Measurements from ENCODE around the gene EYS.
A peak's percentile ranks its signal among the peaks of the same experiment; 100 is the strongest.
"Not testable (repeated sequence)": the region's sequence is repeated elsewhere in the genome, so short reads cannot be mapped to it uniquely, and the experiment has no call there.

Gene EYS

DNA sequence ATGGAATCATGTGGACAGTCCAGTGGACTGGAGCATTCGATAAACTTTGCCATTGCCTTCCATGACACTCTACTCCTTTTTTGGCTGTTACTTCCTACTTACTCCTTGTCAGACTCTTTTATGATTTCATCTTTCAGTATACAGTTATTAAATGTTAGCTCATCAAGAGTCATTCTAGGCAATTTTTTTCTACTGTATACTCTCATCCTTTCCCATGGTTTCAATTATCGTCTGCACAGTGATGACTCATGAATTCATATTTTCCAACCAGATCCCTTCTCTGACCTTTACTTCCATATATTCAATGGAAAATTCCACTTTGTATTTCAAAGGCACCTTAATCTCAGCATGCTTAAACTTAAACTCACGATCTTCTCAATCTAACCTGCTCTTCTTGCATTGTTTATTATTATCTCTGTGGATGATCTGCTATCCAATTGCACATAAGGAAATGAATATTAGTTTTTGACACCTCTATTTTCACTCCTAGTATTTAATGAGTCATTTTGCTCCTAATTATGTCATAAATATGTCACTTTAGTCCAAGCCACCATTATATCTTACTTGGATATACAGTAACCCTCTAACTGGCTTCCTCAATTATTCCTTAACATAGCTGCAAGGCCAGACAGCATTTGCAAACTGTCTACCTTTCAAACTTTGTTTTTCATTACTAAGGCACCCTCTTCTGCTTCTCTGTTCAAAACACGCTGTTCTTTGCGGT, 1643.9 kb downstream of the EYS start:
- no peak for DNase-seq

DNA sequence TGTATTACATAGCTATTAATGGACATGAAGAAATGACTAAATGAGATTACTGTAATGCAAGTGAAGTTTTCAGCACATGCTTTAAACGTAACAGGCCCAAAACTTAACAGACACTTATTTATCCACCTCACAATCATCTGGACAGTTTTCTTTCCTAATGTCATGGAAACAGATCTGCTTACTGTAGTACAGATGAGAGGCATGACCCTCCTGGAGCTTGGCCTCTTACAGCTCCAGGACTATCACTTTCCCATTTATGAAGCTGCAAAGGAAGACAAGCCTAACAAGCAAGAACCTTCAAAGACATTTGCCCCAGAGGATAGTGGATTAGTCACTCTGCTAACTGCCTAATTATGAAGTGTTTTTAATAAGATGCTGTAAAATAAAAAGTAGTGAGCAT, 1652.2 kb downstream of the EYS start:
- no peak for DNase-seq

DNA sequence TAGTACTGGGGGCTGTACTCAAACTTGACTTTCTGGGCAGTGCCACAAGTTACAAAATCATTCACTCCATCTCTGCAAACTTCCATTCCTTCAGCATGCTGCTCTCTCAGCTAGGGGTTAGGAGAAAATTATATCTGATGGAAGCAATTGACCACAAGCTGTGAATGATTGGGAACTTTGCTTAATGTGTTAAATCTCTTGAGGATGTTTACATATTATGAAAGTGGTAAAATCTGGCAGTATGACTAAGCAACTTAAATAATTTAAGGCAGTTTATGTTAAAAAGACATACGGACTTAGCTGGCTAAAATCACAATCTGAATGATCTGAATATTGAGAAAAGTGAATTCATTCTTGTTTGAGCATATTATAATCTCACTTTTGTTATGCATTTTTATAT, 1656.4 kb downstream of the EYS start:
- no peak for DNase-seq

DNA sequence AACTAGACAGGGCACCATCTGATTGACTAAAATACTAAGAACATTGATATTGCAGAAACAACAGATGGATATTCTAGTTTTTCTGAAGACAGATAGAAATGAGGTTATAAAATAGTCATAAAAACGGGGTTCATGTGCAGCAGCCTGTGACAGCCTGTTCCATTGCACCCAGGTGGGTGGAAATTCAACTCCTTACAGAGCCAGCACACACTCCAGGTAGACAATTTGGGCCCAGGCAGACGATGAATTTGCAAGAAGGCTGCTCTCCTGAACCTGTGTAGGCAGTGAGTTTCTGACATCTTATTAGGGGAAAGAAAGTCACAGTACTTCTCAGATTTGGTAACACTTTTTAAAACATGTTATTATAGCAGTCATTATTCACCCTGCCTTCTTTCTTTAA, 1657.3 kb downstream of the EYS start:
- peak in 1 of 58 donors; percentile 20 for DNase-seq

DNA sequence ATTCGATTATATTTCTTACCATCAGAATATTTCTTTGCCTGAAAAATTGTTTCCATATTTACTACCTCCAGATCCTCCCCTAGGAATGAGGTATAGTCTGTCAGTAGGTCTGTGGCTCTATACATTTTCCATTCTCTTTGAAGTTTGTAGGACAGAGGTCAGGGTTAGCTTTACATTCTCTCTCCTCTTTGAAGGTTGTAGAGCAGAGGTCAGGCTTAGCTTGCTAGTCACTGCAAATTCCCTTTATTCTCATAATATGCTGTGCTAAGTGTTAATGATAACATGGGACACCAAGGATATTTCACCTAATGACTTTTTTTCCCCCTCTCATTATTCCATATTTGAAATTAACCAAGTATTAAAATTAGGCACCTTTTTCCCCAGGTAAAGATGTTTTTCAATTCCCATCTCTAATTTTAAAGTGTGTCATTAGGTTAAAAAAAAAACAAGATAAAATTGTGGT, 1660.2 kb downstream of the EYS start:
- no peak for DNase-seq

DNA sequence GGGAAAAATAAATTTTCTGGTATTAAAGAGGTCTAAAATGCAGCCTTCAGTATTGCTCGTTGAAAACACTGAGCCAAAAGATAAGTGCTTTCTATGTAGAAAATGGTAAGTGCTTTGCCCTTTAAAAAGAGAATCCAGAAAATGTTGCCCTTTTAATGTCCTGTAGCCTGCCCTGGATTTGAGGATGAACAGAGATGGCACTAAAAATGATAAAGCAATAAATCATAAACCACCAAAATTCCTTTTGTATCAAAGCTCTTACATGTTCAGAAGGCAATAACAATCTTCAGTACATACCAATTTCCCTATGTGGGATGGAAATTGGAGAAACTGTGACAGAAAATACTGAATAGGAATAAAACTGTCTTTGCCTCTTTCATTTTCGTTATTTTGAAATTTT, 1665.7 kb downstream of the EYS start:
- no peak for DNase-seq

DNA sequence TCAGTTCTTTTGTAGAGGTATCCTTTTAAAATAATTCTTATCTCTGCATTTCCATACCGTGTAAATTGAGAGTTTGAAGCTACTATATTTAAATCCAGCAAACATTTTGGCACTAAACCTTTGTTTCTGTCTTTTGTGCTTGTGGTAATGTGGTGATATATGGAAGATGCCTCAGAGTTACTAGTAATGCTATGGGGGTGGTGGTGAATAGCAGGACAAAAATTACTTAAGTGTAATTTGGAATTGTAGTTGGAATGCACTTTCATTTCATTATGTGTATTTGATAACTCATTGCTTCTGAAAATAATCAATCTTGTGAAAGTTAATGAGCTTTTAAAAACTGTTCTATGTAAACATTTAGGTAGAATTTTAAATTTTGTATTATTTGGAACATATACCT, 1666.9 kb downstream of the EYS start:
- DNase-seq = no peak

DNA sequence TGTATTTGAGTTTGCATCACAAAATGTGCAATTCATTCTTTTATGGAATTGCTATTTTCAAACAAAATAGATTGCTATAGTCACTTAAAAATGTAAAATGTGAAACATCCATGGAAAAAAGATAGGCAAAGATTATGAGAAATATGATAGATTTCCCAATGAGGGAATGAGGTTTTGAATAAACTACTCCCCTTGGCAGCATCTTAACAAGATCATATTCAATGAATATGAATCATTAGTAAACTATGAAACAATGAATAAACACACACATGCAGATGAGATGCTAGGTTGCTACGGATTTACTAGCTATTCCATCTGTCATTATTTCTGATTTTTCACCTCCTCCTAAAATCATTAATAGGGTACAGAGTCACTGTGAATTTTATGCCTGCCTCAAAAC, 1669.6 kb downstream of the EYS start:
- DNase-seq = no peak

DNA sequence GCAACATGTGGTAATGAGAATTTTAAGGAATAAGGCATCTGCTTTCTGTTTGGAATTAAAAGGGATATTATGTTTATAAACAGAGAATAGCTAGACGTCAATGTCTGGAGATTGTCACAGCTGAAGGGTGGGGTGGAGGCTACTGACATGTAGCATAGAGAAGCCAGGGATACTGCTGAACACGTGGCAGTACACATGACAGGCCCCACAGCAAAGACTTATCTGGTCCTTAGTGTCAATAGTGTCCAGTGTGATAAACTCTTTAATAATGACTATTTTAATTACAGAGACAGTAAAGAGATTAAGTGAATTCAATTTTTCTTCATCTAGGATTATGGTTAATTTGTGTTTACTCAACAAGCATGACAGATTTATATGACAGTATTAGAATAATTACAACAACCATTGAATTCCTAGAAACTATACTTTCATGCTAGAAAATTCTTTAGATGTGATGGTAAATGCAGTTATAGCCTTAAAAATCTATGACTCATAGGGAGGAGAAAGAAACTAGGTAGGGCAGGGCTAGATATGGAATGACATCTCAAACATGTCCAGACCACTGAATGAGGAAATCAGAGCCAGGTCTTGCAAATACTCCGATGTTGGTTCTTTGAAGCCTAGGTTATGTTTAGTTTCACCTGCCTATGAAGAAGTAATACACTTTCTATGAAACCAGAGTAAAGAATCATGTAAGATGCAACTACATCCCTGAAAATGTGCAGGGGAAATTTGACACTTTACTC, 1671.9 kb downstream of the EYS start:
- no peak for DNase-seq

DNA sequence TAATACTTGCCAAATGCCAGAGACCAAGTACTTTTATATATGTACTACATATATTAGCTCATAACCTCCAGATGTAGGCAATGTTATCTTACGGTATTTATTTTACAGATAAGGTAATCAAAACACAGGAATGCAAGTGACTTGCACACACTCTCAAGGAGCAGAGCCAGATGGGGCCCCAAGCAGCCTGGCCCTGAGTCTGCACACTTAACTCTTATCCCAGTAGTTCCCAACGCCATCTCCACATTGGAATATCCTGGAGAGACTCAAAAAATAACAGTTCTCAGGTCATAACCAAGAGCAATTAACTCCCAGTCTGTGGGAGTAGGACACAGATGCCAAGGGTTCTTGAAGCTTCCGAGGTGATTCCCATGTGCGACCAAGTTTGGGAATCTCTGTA, 1672.7 kb downstream of the EYS start:
- no peak for DNase-seq

DNA sequence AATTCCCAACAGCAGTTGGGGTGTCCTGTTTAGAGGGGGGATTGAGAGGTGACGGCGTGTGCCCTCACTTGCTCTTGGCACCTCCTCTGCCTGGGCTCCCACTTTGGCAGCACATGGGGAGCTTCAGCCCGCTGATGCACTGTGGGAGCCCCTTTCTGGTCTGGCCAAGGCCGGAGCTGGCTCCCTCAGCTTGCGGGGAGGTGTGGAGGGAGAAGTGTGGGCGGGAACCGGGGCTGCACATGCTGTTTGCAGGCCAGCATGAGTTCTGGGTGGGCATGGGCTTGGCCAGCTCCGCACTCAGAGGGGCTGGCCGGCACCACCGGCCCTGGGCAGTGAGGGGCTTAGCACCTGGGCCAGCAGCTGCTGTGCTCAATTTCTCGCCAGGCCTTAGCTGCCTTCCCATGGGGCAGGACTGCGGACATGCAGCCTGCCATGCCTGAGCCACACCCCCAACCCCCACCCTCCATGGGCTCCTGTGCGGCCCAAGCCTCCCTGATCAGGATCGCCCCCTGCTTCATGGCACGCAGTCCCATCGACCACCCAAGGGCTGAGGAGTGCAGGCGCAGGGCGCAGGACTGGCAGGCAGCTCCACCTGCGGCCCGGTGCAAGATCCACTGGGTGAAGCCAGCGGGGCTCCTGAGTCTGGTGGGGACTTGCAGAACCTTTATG, 1675.9 kb downstream of the EYS start:
- DNase-seq = not testable (repeated sequence)

DNA sequence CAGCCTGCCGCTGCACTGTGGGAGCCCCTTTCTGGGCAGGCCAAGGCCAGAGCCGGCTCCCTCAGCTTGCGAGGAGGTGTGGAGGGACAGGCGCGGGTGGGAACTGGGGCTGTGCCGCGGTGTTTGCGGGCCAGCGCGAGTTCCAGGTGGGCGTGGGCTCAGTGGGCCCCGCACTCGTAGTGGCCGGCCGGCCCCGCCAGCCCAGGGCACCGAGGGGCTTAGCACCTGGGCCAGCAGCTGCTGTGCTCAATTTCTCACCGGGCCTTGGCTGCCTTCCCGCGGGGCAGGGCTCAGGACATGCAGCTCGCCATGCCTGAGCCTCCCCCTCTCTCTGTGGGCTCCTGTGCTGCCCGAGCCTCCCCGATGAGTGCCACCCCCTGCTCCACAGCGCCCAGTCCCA, 1683.3 kb downstream of the EYS start:
- DNase-seq = no peak

DNA sequence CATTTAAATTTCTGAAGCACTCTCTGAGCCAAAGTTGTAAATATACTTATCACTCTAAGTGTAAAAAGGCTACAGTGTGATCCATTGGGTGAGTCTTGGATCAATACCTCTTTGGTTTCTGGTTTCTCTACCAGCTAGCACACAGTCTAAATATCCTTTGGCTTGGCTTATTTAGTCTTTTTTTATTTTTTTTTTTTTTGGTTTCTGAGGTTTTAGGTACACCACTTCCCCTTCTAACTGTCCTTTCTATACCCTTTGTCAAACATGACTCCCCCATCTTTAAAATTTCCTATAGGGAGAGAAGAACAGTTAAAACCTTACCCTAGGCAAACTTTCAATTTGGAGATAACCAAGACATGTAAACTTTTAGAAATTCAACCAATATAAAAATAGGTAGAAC, 1692.4 kb downstream of the EYS start:
- no peak for DNase-seq

DNA sequence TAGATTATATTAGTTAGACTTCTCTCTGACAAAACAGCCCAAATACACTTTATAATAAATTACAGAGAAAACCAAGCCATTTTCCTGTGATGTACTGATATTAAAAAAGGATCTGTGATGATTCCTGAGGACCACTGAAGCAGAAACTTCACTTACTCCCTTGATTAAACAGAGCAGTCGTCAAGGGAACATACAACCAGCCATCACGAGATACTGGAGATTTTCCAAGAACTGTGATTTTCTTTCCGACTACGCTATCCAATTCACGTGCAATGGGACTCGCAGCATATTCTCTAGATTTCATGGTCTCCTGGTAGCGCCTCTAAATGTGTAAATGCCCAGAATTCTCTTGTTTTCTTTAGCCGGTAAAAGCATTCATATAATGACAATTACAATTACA, 1694.0 kb downstream of the EYS start:
- peak in 1 of 58 donors; percentile 32 for DNase-seq

DNA sequence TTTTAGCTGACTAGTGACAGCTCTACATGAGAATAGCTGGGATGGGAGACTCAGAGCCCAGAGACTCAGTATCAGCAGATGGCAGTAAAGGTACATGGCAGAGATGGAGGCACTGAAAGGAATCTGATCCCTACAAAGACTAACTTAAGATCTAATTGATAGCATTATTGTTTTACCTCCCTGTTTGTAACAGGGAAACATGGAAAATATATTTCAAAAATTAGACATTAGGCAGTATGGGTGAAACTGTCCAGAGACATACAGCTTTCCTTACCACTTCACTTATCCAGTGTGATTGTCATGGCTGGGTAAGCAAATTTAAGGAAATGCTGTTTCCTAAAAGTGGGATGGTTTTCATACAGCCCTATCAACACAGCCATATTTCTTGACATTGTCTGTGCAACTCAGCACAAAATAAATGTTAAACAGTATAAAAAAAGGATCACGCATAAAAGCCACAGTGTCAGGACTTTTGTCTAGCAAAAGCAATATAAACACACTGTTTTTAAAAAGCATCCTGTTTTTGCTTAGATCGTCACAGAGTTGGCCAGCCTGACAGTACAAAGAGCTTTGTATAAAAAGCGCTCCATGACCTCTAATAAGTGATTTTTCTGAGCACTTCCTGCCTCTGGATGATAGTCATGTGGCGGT, 1694.5 kb downstream of the EYS start:
- peak in 32 of 58 donors; percentile 3 to 78 (median 21) for DNase-seq

DNA sequence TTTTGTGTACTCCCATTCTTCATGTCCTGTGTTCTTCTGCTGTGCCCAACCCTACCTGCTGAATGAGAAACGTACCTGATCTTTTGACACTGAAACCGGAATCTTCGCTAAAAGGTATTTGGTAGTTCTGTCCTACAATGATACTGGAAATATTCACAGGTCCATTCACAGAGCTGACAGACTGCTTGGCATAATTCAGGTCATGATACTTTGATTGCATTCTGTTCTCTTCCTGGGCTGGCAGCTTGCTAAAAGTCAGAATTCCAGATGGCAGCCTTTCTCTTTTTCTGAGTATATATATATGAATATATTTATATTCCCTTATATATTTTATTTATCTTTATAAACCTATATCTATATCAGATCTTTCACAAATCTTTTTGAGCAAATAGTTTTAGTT, 1696.4 kb downstream of the EYS start:
- no peak for DNase-seq

DNA sequence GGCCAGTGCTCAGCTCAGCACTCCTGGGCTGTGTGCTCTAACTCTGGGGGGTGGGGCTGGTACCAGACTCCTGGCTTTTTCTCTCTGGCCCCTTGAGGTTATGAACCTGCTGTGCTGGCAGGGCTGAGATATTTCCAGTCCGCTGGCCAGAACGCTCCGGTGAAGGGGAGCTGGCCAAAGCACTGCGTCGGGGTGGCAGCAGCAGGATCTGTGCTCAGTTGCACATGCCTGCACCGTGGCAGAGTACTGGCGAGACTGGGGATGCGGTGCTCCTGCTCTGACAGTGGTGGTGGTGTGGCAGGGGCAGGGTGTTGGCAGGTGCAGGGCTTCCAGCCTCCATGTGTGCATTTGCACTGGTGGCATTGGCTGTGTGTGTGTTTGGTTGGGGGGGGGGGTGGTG, 1697.0 kb downstream of the EYS start:
- DNase-seq = no peak

DNA sequence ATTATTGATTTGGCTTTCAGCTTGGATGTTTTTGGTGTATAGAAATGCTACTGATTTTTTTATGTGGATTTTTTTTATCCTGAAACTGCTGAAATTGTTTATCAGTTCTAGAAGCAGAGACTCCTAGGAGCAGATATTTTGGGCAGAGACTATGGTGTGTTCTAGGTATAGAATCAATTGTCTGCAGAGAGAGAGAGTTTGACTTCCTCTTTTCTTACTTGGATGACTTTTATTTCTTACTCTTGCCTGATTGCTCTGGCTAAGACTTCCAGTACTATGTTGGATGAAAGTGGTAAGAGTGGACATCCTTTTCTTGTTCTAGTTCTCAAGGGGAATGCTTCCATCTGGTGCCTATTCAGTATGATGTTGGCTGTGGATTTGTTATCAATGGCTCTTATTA, 1700.8 kb downstream of the EYS start:
- DNase-seq = no peak

DNA sequence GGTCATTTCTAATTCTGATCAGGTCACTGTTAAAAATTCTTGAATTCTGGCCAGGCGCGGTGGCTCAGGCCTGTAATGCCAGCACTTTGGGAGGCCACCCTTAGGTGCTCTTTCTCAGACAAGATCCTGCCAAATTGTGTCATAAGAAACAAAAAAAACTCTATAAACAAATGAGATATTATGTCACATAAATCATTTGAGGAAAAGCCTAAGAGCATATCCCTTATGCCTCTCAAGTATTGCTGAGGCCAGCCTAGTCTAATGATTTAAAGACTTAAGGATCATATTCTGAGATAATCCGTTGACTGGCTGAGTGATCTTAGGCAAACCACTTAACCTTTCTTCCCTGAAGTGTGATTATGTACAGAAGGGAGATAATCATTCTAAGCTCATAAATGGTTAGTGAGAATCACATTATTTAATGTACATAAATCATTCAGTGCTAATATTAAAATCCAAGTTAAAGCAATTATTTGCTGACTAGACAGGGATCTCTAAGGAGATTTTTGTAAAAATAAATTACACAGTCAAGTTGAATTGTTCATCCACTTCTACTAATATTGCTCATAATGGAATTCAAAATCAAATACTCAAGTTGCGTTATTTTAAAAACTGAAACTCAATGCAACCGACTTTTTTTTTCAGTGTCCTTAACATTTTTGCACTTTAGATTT, 1706.1 kb downstream of the EYS start:
- DNase-seq = no peak

DNA sequence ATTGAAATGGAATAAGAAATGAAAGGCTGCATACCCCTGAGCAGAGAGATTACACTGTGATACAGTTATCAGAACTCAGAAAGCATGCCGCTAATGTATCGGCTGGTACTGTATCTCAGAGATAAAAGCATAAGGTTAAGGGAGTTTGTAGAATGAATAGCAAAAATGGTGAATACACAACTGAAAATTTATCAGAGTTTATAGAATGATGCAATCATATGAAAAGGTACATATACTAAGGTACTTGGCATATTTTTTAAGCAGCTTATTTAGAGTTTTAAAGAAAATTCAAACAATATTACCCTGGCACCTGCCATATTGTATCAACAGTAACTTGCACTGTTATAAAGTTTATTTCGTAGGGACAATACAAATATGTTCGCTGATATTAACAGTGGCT, 1707.4 kb downstream of the EYS start:
- no peak for DNase-seq

DNA sequence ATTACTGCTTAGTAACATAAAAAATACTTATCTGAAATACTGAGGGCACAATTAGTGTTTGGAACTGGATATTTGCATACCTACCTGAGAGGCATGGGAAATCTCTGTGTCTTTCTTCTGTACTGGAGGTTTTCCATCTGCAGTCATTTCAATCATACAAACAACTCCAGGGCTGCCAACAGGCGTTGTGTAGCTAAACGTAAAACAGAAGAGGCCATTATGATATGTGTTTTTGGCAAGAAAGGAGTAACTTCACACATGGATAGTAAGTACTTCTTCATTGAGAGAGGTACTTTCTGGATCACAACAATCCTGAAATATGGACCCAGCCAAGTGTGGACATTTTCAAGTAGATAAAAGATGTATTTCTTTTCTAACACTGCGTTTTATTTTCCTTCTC, 1708.0 kb downstream of the EYS start:
- DNase-seq = peak in 1 of 58 donors; percentile 0

Data from anterior cingulate cortex (tissue), 58 donors.